ENCODE results near the gene ABCB8.
A peak's percentile ranks its signal among the peaks of the same experiment; 100 is the strongest.

ABCB8 gene

GRCh38 chr7:151088856-151089699, 60.8 kb downstream of the ABCB8 start:
- no peak for TF ChIP-seq CTCF (IDR thresholded peaks at IDR 0.05; ENCODE audit: extremely low read depth, insufficient read depth, missing control alignments)
- in situ Hi-C loops (cut with MboI; ENCODE audit: low pct_unique_long_range_greater_than_20kb, low sequenced_read_pairs, unreplicated experiment) = no loop called here
- no peak for DNase-seq (ENCODE audit: low spot score)

GRCh38 chr7:151089893-151090730, 61.9 kb downstream of the ABCB8 start:
- in situ Hi-C loops (cut with MboI; ENCODE audit: low pct_unique_long_range_greater_than_20kb, low sequenced_read_pairs, unreplicated experiment) = no loop called here
- no peak for TF ChIP-seq CTCF (IDR thresholded peaks at IDR 0.05; ENCODE audit: extremely low read depth, insufficient read depth, missing control alignments)
- no peak for DNase-seq (ENCODE audit: low spot score)

GRCh38 chr7:151091003-151091402, 62.8 kb downstream of the ABCB8 start:
- DNase-seq (ENCODE audit: low spot score) = no peak
- in situ Hi-C loops (cut with MboI; ENCODE audit: low pct_unique_long_range_greater_than_20kb, low sequenced_read_pairs, unreplicated experiment) = no loop called here
- TF ChIP-seq CTCF (IDR thresholded peaks at IDR 0.05; ENCODE audit: extremely low read depth, insufficient read depth, missing control alignments) = no peak

GRCh38 chr7:151091431-151091830, 63.2 kb downstream of the ABCB8 start:
- DNase-seq (ENCODE audit: low spot score) = no peak
- peak; percentile 68 for TF ChIP-seq CTCF (IDR thresholded peaks at IDR 0.05; ENCODE audit: extremely low read depth, insufficient read depth, missing control alignments)
- in situ Hi-C loops (cut with MboI; ENCODE audit: low pct_unique_long_range_greater_than_20kb, low sequenced_read_pairs, unreplicated experiment) = no loop called here

- in situ Hi-C loops (cut with MboI; ENCODE audit: low pct_unique_long_range_greater_than_20kb, low sequenced_read_pairs, unreplicated experiment) = no loop called here
- no peak for TF ChIP-seq CTCF (IDR thresholded peaks at IDR 0.05; ENCODE audit: extremely low read depth, insufficient read depth, missing control alignments)
- no peak for DNase-seq (ENCODE audit: low spot score)
Measured at GRCh38 chr7:151091988-151092387, 63.7 kb downstream of the ABCB8 start.

- no peak for TF ChIP-seq CTCF (IDR thresholded peaks at IDR 0.05; ENCODE audit: extremely low read depth, insufficient read depth, missing control alignments)
- no peak for DNase-seq (ENCODE audit: low spot score)
- in situ Hi-C loops (cut with MboI; ENCODE audit: low pct_unique_long_range_greater_than_20kb, low sequenced_read_pairs, unreplicated experiment) = no loop called here
Measured at GRCh38 chr7:151093748-151094147, 65.5 kb downstream of the ABCB8 start.

Measured in GM13977 (cell line).